Amniotic epithelial cell (primary cell): ENCODE results near the gene CAV2.

Source experiments
- DNase-seq: peaks from one replicate; pipeline ENCODE4 v3.0.0-alpha.2; 2010; ENCODE audit warnings: low read depth

CAV2 gene

GRCh38 chr7:116495736-116496135, 3.8 kb upstream of the CAV2 start:
- DNase-seq, result peak; percentile 72

- no peak for DNase-seq
Measured at GRCh38 chr7:116496653-116497052, 2.9 kb upstream of the CAV2 start.

- DNase-seq, result no peak
Measured at GRCh38 chr7:116497708-116498107, 1.8 kb upstream of the CAV2 start.

- DNase-seq, result peak; percentile 62
Measured at GRCh38 chr7:116500078-116500853, 728 bp downstream of the CAV2 start.

GRCh38 chr7:116501425-116502167, 2.1 kb downstream of the CAV2 start:
- DNase-seq, result peak; percentile 83

DNA sequence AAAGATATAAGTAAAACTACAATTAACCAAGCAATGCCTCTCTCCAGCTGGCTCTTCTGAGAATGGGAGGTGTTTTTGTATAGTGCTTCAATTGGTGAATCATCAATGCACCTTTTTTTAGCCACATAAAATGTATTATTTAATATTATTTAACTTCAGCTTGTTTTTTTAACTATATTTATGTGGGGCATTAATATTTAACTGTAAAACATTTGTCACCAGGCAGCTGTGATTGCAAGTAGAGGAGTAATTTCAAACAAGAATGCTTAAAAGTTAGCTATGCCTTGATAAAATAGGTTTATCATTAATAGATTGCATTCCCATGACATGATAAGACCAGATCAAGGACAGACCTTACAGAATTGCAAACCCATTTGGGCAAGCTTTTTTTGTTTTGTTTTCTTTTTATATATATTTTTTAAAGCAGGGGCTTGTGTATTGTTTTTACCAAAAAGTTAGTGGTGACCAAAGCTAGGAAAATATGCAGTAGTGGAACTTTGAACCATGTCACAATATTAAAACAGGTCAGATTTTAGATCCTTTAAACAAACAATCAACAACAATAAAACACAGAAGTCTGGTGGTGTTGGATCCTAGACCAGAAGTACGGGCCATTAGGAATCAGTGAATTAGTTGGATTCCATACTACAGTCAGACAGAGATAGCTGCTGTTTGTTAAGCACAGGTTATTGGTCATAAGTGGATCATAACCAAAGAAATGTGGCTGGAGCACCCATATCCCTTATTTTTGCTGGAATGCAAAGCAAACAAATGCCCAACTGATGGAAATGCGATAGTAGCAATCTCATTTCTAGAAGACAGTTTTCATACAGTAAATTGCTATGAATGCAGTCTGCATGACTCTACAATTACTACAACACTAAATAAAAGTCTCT, 2.9 kb downstream of the CAV2 start:
- no peak for DNase-seq

DNA sequence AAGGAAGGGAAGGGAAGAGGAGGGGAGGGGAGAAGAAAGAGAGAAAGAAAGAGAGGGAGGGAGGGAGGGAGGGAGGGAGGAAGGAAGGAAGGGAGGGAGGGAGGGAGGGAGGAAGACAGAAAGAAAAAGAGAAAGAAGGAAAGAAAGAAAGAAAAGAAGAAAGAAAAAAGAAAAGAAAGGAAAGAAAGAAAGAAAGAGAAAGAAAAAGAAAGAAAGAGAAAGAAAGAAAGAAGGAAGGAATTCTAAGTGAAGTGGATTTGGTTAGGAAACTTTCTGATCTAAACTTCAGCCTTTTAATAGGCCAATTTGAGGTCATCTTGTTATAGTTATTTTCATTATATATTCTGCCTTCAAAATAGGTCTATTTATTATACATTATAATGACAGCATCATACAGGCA, 4.3 kb downstream of the CAV2 start:
- DNase-seq, result no peak

DNA sequence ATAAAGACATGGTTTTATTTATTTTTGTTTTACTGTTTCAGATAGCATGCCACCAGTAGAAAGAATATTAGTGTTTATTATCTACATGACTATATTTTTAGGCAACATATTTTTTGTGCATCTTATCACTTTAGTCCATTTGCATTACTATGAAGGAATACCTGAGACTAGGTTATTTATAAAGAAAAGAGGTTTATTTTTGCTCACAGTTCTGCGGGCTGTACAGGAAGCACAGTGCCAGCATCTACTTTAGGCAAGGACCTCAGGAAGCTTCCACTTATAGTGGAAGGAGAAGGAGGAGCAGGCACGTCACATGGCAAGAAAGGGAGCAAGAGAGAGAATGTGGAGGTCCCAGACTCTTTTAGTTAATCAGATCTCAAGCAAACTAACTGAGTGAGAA, 5.7 kb downstream of the CAV2 start:
- no peak for DNase-seq

DNA sequence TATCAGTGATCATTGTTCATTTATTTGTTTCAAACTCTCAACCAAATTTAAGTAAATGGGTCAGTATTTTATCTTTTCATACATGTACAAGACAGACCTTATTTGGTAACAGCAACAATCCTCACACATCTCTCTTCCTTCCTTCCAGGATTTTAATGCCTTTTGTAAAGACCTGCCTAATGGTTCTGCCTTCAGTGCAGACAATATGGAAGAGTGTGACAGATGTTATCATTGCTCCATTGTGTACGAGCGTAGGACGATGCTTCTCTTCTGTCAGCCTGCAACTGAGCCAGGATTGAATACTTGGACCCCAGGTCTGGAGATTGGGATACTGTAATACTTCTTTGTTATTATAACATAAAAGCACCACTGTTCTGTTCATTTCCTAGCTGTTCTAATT, 6.3 kb downstream of the CAV2 start:
- no peak for DNase-seq

GRCh38 chr7:116509982-116510579, 10.5 kb downstream of the CAV2 start:
- DNase-seq, result no peak

DNA sequence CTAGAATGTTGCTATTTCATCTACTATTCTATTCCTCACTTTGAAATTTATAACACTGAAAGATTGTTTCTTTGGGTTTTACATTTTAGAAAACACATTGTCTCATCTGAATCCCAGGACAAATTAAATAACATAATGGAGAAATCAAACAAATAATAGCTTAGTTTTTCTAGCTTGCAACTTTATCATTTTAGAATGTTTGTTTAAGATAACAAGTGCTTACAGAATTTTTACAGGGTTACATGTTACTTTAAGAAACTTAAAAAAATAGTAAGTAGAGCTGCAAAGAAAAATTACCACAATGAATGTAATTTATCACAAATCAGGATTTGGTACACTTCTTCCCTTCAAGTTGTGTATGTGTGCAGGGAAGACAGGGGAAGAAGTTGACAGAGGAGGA, 11.3 kb downstream of the CAV2 start:
- no peak for DNase-seq

- peak; percentile 46 for DNase-seq
Measured at GRCh38 chr7:116511552-116512519, 12.3 kb downstream of the CAV2 start.

- DNase-seq, result peak; percentile 75
Measured at GRCh38 chr7:116512520-116513188, 13.1 kb downstream of the CAV2 start.

DNA sequence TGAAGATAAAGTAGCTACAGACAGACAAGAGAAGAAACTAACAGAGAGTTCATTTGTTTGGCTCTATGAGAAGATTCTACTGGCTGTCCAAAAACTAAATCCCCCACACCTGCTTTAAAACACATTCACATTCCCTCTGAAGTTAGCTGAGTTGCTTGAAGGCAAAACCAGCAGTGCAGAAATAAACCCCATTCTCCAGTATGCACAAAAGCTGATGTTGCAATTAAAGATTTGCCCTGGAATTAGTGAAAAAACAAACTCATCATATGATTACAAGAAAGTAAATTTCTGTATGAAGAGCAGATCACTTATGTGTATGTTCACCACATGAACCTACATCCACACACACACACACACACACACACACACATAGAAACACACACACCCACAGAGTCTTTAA, 16.0 kb downstream of the CAV2 start:
- no peak for DNase-seq

GRCh38 chr7:116516324-116516723, 16.8 kb downstream of the CAV2 start:
- no peak for DNase-seq

DNA sequence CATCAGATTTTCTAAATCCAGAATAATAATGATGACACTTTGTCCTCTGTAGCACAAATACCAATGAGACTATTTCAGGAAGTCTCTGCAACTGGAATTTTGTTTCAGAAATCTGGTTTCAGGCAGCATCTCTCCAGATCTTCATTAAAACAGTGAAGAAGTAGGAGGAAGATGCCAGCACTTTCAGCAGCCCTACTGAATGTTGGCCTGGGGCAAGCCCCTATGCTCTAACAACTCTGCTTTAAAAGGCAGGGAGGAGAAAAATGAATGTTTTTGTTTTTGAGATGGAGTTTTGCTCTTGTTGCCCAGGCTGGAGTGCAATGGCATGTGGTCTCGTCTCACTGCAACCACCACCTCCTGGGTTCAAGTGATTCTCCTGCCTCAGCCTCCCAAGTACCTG, 18.1 kb downstream of the CAV2 start:
- DNase-seq, result no peak

GRCh38 chr7:116518961-116519360, 19.4 kb downstream of the CAV2 start:
- DNase-seq, result no peak

GRCh38 chr7:116521046-116521664, 21.6 kb downstream of the CAV2 start:
- no peak for DNase-seq

DNA sequence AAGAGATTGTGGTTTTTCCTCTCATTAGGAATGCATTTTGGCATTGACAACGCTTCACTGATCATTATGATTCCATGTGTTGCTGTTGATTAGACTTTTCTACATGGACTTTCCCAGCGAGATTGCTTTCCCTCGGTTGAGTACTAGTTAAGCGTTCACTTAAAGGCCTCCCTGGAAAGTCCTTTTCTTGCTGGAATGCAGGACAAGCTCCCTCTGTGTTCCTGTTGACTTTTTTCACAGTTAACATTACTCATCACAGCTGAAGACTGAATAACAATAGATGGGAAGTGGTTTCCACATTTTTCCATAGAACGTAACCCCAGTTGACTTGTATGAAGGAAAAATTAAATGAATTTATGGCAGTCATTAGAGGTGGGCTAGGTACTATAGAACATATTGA, 22.7 kb downstream of the CAV2 start:
- peak; percentile 84 for DNase-seq

DNA sequence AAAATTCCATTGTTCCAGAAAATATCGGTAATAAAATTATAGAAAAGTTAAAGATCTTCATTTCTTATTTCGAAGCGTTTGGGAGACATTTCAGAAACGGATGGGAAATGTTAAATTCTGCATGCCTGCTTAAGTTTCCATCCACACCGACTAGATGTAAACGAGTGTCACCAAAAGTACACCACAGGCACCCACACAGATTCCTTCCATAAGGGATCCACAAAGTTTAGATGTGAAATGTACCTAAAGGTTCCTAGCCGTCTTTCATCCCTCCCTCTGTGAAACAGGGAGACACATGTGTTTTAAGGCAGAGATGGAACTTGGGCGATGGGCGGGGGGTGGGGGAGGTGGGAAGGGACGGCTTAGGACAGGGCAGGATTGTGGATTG, 24.7 kb downstream of the CAV2 start:
- no peak for DNase-seq
